CD1c-positive myeloid dendritic cell (primary cell): Measurements from ENCODE around the gene DNAJC17.

Experiments
- DNase-seq: peaks from one replicate; pipeline ENCODE4 v3.0.0-alpha.2; 2016; ENCODE audit errors: extremely low spot score

DNAJC17 gene

GRCh38 chr15:40766194-40766815 lies 41.0 kb downstream of the DNAJC17 start:
- no peak for DNase-seq

DNA sequence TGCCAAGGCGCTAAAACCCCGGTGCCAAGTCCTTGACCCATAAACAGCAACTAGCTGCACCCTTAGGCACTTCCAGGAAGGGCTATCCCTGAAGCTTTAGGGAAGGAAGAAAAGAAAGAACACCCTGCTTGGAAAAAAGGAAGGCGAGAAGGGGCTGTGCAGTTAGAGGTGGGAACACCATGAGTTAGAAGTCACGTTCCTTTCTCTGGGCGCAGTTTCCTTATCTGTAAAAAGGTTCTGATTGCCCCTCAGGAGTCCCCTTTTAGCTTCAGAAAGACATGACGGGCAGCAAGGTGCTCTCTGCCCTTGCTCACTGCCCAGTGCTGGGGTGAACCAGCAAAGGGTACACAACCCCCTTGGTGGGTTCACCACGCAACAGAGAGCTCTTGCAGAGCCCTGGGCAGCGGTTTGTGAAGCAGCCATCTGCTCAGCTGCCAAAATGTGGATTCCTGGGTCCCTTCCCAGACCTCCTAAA lies 42.6 kb downstream of the DNAJC17 start:
- DNase-seq: peak; percentile 18

GRCh38 chr15:40763801-40764628 lies 43.3 kb downstream of the DNAJC17 start, which contains the start of gene GCHFR:
Gene GCHFR, plus strand, starts transcription at chr15:40764068. Its CDS starts 113 bp downstream, at chr15:40764181.
- DNase-seq: peak; percentile 77

GRCh38 chr15:40762919-40763800 lies 44.1 kb downstream of the DNAJC17 start:
- peak; percentile 36 for DNase-seq

DNA sequence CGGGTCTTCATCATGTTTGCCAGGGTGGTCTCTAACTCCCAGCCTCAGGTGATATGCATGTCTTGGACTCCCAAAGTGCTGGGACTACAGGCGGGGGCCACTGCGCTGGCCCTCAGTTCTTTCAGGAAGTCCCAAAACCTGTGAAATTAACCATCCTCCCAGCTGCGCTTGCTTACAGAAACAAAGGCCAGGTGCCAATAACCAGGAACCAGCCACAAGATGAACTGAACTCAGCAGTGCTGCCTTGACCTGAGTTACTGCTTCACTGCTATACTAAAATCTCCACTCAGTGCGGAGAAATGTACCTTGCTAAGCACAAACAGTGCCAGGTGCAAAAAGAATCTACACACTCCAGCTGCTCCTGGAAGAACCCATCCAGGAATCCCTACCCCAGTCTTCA lies 47.3 kb downstream of the DNAJC17 start:
- DNase-seq: no peak

GRCh38 chr15:40756938-40757337 lies 50.3 kb downstream of the DNAJC17 start:
- no peak for DNase-seq

GRCh38 chr15:40755812-40756208 lies 51.5 kb downstream of the DNAJC17 start:
- DNase-seq: no peak

DNA sequence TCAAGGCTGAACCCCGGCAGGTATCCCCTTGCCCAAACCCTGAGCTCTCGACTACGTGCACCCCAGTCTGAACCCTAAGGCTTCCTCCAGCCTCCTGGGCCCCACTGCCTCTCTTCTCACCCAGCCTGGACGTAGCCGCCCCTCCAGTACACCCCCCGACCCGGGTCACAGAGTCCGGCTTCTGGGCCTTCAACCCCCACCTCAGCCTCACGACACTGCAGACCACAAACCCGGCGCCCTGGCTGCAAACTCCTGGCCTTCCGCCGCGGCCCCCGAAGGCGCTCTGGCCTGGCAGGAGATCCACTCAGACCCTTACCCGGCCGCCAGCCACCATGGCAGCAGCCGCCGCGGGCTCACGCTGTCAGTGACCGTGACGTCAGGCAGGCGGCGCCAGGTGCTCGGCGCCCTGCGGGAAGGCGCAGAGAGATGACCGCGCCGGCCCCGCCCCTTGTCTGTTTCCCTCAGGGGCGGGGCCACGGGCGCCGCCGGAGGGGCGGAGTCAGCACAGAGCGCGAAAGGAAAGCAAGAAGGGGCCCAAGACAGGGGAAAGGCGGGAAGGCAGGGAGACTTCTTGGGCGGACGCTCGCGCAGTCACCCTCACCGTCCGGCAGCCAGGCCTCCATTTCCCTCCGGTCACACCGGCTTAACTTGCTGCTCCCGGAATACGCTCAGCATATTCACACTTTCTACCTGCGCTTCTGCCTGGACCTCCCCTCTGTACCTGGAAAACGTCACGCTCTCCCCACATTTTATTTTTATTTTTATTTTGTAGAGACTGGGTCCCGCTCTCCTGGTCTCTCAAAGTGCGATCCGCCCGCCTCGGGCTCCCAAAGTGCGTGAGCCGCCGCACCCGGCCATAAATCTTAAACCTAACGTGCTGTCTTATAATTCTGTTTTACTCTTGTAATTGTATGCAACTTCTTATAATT lies 52.1 kb downstream of the DNAJC17 start, which contains the start of gene RMDN3:
RMDN3 (minus strand) TSS at position 372 of the 929 bp plus-strand sequence. CDS start 471 bp downstream, outside the sequence.
- peak; percentile 98 for DNase-seq

DNA sequence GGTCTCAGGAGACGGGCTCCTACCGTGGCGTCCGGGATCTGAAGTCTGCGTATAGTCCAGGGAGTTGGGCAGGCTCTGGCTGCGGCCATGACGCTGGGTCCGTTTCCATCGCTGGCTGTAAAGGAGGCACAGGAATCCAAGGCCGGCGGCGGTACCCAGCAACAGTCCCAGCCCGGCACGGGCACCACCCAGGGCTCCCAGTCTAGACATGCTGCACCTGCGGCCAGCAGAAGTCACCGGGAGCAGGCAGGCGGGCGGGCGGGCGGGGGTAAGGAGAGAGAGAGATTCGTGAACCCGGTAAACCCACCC lies 52.7 kb downstream of the DNAJC17 start:
- DNase-seq: no peak

- no peak for DNase-seq
Measured at GRCh38 chr15:40751745-40752144, 55.5 kb downstream of the DNAJC17 start.

DNA sequence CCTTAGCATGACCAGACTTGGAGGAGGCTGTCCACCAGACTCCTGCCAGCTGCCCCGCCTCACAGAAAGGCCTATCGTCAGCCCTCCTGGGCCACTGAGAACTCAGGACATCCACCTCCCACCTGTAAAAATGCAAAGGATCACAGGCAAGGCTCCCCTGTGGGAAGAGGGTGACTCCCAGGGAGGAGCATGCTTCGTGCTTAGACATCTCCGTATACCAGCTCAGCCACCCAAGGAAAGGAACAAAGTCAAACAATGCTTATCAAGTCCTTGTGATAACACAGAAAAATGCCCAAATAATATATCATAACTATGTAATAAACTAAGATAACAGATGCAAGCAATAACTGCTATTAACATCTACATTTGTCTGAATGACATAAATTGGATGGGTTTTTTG lies 56.4 kb downstream of the DNAJC17 start:
- DNase-seq: no peak

GRCh38 chr15:40749151-40749630 lies 58.1 kb downstream of the DNAJC17 start:
- no peak for DNase-seq

DNA sequence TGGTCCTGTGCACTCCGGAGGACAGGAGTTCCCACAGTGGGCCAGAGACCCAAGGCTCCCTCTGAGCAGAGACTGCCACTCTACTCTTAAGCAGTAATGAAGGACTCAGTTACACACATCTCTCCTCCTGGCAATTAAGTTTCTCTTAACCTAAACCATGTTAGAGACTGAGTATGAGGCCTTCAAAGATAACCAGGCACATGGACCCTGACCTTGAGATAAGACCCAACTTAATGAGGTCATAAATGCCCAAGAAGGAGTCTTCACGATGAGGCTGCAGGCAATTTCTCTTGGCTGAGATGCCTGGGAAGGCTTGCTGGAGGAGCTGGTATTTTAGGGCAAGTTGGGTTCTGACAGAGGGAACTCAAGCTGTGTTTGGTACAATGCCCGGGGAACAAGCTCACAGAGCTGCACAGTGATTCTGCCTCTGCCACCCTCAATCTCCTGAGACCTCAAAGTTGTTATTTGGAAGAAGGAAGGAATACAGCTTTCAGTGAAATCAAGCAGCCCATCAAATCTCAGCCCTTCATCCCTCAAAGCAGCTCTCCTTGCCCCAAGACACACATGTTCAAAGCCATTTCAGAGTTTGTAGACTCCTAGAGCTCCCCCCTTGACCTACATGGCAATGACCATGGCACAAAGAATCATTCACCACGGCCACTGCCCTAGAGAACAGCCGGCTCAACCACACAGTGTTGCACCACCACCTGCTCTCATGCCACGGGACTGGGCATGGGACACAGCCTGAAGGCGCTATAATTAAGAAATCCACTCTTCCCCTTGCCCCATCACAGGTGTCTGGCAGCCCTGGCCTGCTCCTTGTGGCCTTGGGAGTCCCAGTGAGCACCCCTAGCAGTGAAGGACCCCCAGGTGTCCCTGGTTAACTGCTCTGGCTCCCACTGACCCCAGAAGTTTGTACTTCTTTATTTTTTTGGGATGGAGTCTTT lies 59.3 kb downstream of the DNAJC17 start:
- DNase-seq: peak; percentile 5

GRCh38 chr15:40746916-40747418 lies 60.3 kb downstream of the DNAJC17 start:
- peak; percentile 53 for DNase-seq

DNA sequence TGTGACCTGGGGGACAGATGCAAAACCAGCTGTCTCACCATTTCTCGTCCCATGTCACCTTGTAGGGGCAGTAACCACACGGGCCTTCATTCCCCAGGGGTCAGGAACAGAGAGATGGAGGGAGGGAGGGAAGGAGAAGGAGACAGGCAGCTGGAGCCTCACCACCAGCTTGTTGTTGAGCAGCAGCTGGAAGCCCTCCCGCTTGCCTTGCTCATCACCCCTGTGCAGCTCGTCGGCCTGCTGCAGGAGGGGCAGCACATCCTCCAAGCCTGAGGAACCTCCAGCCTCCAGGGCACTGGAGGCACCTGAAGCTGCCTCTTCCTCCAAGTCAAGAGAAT lies 62.5 kb downstream of the DNAJC17 start:
- DNase-seq: no peak

DNA sequence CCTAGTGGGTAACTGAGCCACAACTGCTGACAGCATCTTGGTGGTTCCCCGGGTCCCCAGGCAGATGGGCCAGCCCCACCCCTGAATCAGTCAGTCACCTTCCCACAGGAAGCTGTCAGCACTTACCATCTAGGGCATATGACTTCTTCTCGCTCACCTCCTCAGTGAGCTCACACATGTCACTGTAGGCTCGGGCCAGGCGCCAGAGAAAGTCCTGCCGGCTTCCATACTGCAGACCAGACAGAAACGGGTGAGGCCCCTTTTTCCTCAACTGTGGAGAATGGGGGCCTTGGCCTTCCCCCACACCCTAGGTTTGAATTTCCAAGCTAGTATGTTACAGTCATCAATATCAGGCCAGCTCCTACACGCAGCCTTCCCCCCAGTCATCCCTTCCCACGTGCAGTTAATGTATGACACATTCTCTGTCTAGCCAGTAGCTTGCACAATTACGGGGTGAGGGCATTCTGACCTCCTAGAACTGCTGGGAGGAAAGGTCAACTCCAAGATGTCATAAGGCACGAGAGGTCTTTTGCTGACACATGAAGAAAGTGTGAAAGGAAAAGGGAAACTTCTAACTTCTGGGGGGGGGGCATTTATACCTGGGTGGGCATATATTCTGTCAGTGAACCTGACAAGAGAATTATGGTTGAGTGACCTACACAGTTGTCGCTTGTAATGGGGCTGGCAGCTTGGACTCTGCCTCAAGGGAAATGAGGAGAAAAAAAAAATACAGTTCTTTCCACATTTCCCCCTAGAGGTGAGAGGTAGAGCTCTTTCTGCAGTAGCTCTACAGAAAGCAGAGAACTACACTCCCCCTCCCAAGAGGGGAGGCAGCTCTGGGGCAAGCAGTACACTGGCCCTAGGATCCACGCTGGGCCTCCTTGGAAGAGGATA lies 63.1 kb downstream of the DNAJC17 start:
- peak; percentile 92 for DNase-seq

GRCh38 chr15:40743485-40743901 lies 63.8 kb downstream of the DNAJC17 start:
- DNase-seq: no peak

GRCh38 chr15:40739854-40740253 lies 67.4 kb downstream of the DNAJC17 start:
- no peak for DNase-seq

GRCh38 chr15:40739047-40739446 lies 68.2 kb downstream of the DNAJC17 start:
- DNase-seq: no peak
